GM21528 (cell line): ENCODE data around the gene KDM5B.

Experiments used
- ATAC-seq: cut with Tn5 transposase; IDR thresholded peaks from one replicate; pipeline ENCODE4 v1.9.1; 2021; ENCODE audit warnings: mild to moderate bottlenecking, moderate library complexity; ENCODE audit not compliant: unreplicated experiment, low FRiP score

KDM5B gene

GRCh38 chr1:202689493-202690342, 118.5 kb downstream of the KDM5B start:
- ATAC-seq: no peak

GRCh38 chr1:202689082-202689481, 119.1 kb downstream of the KDM5B start:
- ATAC-seq: no peak

DNA sequence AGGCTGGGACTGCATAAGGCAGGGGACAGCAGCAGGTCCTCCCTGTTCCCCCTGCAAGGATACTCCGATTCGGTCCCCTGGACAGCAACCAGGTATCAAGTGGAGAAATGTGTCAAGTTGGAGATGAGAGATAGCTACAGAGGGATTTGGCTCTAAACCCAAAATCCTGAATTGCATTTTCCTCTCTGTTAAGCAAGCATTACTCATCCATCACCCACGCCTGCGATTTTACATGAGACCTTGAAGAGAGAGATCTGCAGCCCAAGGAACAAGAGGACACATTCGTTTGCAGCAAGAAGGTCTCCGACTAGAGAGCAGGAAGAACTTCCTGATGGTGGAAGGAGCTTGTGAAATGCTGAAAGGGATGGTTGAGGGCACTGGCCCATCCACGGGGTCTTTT, 119.8 kb downstream of the KDM5B start:
- no peak for ATAC-seq

- no peak for ATAC-seq
Measured at GRCh38 chr1:202687798-202688197, 120.4 kb downstream of the KDM5B start.

- no peak for ATAC-seq
Measured at GRCh38 chr1:202687370-202687769, 120.9 kb downstream of the KDM5B start.

DNA sequence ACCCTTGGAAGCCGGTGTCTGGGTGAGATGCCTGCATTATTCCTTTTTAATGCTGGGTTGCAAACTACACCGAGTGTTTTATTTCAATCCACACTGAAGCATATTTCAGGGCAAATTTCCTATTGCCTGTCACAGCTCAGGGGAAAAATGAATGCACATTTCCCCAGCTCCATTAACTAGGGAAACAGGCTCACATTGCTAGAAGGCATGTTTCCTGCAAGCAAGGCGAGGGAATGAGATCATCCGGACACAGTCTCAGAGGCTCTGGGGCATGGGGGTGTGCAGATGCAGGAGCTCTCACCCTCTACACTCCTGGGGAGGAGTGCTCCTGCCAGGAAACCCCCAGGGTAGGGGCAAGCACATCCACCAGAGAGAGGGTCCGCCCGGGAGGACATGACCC, 122.6 kb downstream of the KDM5B start:
- no peak for ATAC-seq

- no peak for ATAC-seq
Measured at GRCh38 chr1:202684716-202685115, 123.5 kb downstream of the KDM5B start.

DNA sequence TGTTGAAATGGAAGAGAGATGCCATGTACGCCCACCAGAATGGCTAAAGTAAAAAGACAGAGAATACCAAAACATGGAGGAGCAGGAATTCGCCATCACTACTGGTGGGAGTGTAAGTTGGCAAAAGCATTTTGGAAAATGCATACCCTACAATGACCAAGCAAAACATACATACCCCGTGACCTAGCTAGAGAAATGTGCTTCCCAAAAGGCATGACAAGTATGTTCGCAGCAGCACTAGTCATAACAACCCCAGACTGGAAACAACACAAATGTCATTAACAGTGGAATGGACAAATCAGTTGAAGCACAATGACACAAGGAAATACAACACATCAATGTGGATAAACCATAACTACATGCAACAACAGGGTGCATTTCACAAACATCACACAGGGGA, 125.2 kb downstream of the KDM5B start:
- no peak for ATAC-seq

- no peak for ATAC-seq
Measured at GRCh38 chr1:202682477-202682876, 125.7 kb downstream of the KDM5B start.

- no peak for ATAC-seq
Measured at GRCh38 chr1:202681736-202682420, 126.3 kb downstream of the KDM5B start.

DNA sequence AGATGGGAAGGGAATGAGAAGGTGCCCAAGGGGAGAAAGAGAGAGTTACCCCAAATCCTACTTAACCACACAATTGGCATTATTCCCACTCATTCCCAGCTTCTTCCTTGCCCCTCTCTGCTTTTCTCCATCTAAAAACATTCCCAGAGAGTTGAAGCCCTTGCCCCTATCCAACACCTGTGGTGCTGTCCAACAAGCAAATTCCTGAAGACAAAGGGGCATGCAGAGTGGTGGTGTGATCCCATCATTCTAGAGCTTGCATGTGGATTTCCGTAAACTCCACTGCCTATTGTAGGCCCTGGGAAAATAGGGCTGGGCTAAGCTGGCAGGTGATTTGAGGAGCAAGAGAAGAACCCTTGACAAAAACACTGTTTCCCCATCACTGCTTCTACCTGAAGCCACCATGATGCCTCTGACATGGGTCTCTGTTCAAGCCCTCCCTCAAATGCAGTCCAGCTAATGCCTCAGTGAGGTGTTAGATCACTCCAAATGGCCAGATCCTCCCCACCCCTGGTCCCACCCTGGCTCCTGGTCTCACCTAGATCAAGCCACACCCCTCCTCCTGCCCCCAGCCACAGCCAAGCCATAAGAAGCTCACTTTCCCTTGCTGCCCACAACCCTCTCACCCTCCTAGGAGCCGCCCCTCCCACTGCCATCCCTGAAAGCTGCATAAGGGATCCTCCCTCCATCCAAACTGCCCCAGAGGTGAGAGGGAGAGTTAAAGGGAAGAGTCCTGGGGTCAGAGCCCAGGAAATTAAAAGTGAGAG, 127.5 kb downstream of the KDM5B start:
- ATAC-seq: no peak

- ATAC-seq: no peak
Measured at GRCh38 chr1:202679406-202680177, 128.6 kb downstream of the KDM5B start.

DNA sequence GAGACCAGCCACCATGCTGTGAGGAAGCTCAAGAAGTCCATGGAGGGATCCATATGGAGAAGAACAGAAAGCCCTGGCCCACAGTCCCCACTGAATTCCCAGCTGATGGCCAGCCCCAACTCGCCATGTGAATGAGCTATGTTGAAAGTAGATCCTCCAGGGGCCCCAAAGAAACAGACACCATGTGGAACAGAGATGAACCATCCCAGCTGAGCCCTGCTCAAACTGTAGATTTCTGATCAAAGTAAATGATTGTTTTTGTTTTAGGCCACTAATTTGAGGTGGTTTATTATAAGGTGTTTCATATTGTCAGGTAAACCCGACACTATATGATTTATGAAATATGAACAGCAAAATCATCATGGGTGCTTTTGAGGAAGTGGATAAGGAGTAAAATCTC, 130.8 kb downstream of the KDM5B start:
- no peak for ATAC-seq
